Testis (tissue), 2 donors: ENCODE data around the gene RPS6KB1.
"Not testable (repeated sequence)": the region's sequence is repeated elsewhere in the genome, so short reads cannot be mapped to it uniquely, and the experiment has no call there.

Source experiments
- CTCF ChIP-seq, 3 experiments: fragments of 450-650 bp in 2 of 3; fragments of 200-600 bp in 1 of 3; sonication (generic) in 1 of 3; IDR thresholded peaks; one replicate each; pipeline ENCODE4 v1.5.1; 2016 to 2019; ENCODE audit warnings: antibody characterized with exemption in 3 of 3, mild to moderate bottlenecking in 2 of 3, moderate library complexity in 1 of 3
- POLR2A ChIP-seq: fragments of 450-650 bp; IDR thresholded peaks from one replicate; pipeline ENCODE4 v1.6.1; 2017; ENCODE audit warnings: antibody characterized with exemption, mild to moderate bottlenecking, moderate library complexity

GRCh38 chr17:59853919-59854729 is 38.8 kb upstream of the RPS6KB1 start:
- not testable (repeated sequence) for TF ChIP-seq CTCF (IDR thresholded peaks at IDR 0.05); POLR2A
